IPS-20b (cell line): ENCODE measurements around the gene SRGAP1.

Source experiments
- H3K27ac ChIP-seq: one replicate; pipeline ENCODE4 v1.5.1; 2013; ENCODE audit warnings: low read length
- H3K27me3 ChIP-seq: 2 replicates; pipeline ENCODE4 v1.6.1; 2013; ENCODE audit warnings: mild to moderate bottlenecking, low read length, inconsistent platforms; ENCODE audit not compliant: insufficient read depth
- H3K36me3 ChIP-seq: 2 replicates; pipeline ENCODE4 v1.6.1; 2013; ENCODE audit warnings: low read depth, mild to moderate bottlenecking, inconsistent platforms, low read length, moderate library complexity; ENCODE audit not compliant: insufficient read depth
- H3K4me1 ChIP-seq: 2 replicates; pipeline ENCODE4 v1.6.1; 2013; ENCODE audit warnings: mild to moderate bottlenecking, control low read depth, inconsistent platforms, low read length, moderate library complexity; ENCODE audit not compliant: insufficient read depth
- H3K4me3 ChIP-seq: 2 replicates; pipeline ENCODE4 v1.5.1; 2013; ENCODE audit warnings: mild to moderate bottlenecking, low read length, inconsistent platforms
- H3K9ac ChIP-seq: 2 replicates; pipeline ENCODE4 v1.6.1; 2013; ENCODE audit warnings: low read depth, mild to moderate bottlenecking, inconsistent platforms, low read length, moderate library complexity
- H3K9me3 ChIP-seq: 2 replicates; pipeline ENCODE4 v1.6.1; 2013; ENCODE audit warnings: mild to moderate bottlenecking, low read depth, low read length, inconsistent platforms; ENCODE audit not compliant: insufficient read depth

Gene SRGAP1

GRCh38 chr12:63961543-63961942 is 117.0 kb downstream of the SRGAP1 start:
- Histone ChIP-seq H3K27ac (no peak overlapping the region), H3K4me1 (no peaks in the 10 kb centered on the region), H3K36me3 (no peaks in the 10 kb centered on the region), H3K4me3 (no peak overlapping the region), H3K9ac (no peak overlapping the region), H3K9me3 (no peaks in the 10 kb centered on the region), H3K27me3 (no peaks in the 10 kb centered on the region)

DNA sequence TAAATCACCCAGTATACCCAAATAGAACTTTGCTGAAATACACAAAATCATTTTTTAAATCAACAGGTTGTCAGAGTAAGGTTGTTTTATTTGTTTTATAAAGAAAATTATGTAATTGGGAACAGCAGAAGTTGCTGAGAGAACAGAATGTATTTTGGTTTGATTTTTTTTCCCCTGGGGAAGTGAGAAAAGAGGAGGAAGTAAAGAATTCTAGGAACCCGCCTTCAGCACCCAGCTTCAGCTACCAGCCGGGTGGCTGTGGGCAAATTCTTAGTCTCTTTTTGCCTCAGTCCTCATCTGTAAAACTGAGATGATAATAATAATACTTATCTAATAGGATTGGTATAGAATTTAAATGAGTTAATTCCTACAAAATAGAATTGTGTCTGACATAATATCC is 119.4 kb downstream of the SRGAP1 start:
- no peaks in the 10 kb centered on the region for H3K9me3 ChIP-seq
- peaks cover 7% of the 10 kb centered on the region; the same call in 1 of the 2 replicates for H3K4me1 ChIP-seq
- H3K27ac ChIP-seq: no peak overlapping the region
- no peak overlapping the region for H3K9ac ChIP-seq
- H3K36me3 ChIP-seq: no peaks in the 10 kb centered on the region
- H3K27me3 ChIP-seq: no peaks in the 10 kb centered on the region
- no peak overlapping the region for H3K4me3 ChIP-seq

GRCh38 chr12:63964301-63964700 is 119.8 kb downstream of the SRGAP1 start:
- H3K4me3 ChIP-seq: no peak overlapping the region
- no peaks in the 10 kb centered on the region for H3K27me3 ChIP-seq
- no peaks in the 10 kb centered on the region for H3K36me3 ChIP-seq
- H3K9me3 ChIP-seq: no peaks in the 10 kb centered on the region
- no peak overlapping the region for H3K27ac ChIP-seq
- peaks cover 7% of the 10 kb centered on the region; the same call in 1 of the 2 replicates for H3K4me1 ChIP-seq
- no peak overlapping the region for H3K9ac ChIP-seq

- Histone ChIP-seq H3K9ac (no peak overlapping the region), H3K9me3 (no peaks in the 10 kb centered on the region), H3K36me3 (no peaks in the 10 kb centered on the region), H3K27me3 (no peaks in the 10 kb centered on the region), H3K27ac (no peak overlapping the region), H3K4me1 (peaks cover 16% of the 10 kb centered on the region; the same call in 1 of the 2 replicates), H3K4me3 (no peak overlapping the region)
Measured at GRCh38 chr12:63965936-63966605, 121.6 kb downstream of the SRGAP1 start.

DNA sequence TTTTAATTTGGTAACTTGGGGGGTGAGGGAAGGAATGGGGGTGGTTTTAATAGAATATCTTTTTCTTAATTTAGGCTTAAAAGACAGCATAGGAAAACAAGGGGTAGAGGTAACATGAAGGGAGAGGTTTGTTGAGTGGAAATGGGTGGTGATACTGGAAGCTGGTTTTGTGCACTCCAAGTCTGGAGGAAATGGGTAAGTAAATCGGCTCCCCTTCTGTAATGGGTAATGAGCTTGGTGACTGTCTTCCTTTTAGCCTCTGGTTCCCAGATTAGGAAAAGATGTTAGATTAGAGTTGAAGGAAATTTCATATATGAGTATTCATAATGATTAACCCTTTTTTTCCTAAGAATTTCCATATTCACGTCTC is 122.1 kb downstream of the SRGAP1 start:
- Histone ChIP-seq H3K4me1 (peaks cover 16% of the 10 kb centered on the region; the same call in 1 of the 2 replicates), H3K4me3 (no peak overlapping the region), H3K9ac (no peak overlapping the region), H3K27me3 (no peaks in the 10 kb centered on the region), H3K9me3 (no peaks in the 10 kb centered on the region), H3K36me3 (no peaks in the 10 kb centered on the region), H3K27ac (no peak overlapping the region)

GRCh38 chr12:63967358-63968145 is 123.1 kb downstream of the SRGAP1 start:
- peaks cover 16% of the 10 kb centered on the region; the same call in 1 of the 2 replicates for H3K4me1 ChIP-seq
- H3K27me3 ChIP-seq: no peaks in the 10 kb centered on the region
- no peak overlapping the region for H3K9ac ChIP-seq
- no peaks in the 10 kb centered on the region for H3K36me3 ChIP-seq
- H3K27ac ChIP-seq: no peak overlapping the region
- H3K4me3 ChIP-seq: no peak overlapping the region
- H3K9me3 ChIP-seq: no peaks in the 10 kb centered on the region

DNA sequence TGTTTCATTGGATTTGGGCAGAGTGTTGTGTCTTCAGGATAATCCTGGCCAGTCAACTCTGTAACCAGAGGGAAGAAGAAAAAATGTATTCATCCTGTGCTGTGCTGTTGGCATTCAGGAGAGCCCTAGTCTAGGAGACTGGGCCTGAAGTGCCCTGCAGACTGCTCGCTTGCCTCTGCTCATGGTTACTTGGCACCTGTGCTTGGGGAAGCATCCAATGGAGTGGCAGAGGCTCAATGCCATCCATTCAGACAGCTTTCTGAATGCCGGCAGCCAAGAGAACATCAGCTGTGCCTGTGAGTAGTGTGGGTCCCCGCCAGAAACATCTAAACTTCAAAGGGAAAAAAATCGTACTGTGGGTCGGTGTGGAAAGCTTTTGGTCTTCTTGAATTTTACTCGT is 124.2 kb downstream of the SRGAP1 start:
- Histone ChIP-seq H3K36me3 (no peaks in the 10 kb centered on the region), H3K4me3 (no peak overlapping the region), H3K27ac (no peak overlapping the region), H3K9me3 (no peaks in the 10 kb centered on the region), H3K27me3 (no peaks in the 10 kb centered on the region), H3K9ac (no peak overlapping the region), H3K4me1 (peaks cover 16% of the 10 kb centered on the region; the same call in 1 of the 2 replicates)

DNA sequence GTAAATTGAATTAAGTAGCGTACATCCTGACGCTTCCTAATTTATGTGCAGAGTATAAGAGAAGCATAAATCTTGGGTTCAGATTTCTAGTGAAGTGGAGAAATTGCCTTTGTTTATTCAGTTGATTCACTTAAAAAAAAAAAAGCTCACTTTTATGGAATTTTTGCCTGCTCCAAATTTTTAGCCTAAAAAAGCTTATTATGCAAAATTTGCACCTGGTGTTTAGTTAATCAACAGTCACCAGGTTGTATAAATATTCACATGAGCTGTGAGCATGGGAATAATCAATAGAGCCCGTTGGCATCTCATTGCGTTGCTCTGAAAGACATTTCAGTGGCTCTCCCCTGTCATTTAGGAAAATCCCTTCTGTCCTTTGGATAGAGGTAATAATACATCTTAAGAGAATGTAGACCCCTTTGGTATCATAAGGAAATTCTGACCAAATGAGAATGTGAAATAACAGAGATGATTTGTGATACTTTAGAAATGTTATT is 132.4 kb downstream of the SRGAP1 start:
- Histone ChIP-seq H3K36me3 (no peaks in the 10 kb centered on the region), H3K4me3 (no peak overlapping the region), H3K27ac (no peak overlapping the region), H3K4me1 (no peaks in the 10 kb centered on the region), H3K9me3 (no peaks in the 10 kb centered on the region), H3K27me3 (no peaks in the 10 kb centered on the region), H3K9ac (no peak overlapping the region)

DNA sequence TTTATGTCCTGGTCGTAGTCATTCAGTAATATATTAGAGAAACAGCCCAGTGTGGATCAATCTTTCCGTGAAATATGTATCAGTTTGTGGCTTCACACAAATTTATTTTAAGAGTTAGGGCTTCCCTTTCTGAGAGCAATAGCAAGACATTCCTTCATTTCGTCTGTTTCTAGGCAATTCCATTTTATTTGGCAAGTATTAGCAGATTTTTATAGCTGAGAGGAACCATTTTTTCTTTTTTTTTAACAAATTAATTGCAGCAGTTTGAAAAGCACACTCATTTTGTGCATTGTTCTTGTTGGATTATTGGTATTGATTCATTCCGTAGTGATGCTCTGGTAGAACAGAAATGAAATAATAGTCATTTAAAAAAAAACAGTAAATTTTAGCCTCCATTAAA is 132.9 kb downstream of the SRGAP1 start:
- no peaks in the 10 kb centered on the region for H3K9me3 ChIP-seq
- H3K27me3 ChIP-seq: no peaks in the 10 kb centered on the region
- no peak overlapping the region for H3K4me3 ChIP-seq
- no peaks in the 10 kb centered on the region for H3K36me3 ChIP-seq
- H3K27ac ChIP-seq: no peak overlapping the region
- no peak overlapping the region for H3K9ac ChIP-seq
- peaks cover under 1% of the 10 kb centered on the region; the same call in 1 of the 2 replicates for H3K4me1 ChIP-seq

- no peak overlapping the region for H3K27ac ChIP-seq
- H3K4me3 ChIP-seq: no peak overlapping the region
- peaks cover 8% of the 10 kb centered on the region; the same call in 1 of the 2 replicates for H3K4me1 ChIP-seq
- no peak overlapping the region for H3K9ac ChIP-seq
- H3K9me3 ChIP-seq: no peaks in the 10 kb centered on the region
- H3K36me3 ChIP-seq: no peaks in the 10 kb centered on the region
- no peaks in the 10 kb centered on the region for H3K27me3 ChIP-seq
Measured at GRCh38 chr12:63978519-63978918, 134.0 kb downstream of the SRGAP1 start.

DNA sequence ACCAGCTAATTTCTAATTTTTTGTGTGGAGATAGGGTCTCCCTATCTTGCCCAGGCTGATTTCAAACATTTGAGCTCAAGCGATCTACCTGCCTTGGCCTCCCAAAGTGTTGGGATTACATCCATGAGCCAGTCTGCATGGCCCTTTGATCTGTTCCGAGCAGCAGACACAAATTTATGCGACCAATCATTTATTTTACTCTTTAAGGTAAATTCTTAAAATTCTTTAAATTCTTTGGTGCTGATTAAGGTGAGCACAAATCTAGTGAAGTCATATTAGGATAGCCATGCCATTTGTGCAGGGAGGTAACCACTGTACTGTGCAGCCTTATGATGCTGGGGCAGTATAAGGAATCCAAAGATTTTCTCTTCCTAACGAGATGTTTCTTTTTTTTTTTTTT is 135.7 kb downstream of the SRGAP1 start:
- no peaks in the 10 kb centered on the region for H3K27me3 ChIP-seq
- H3K27ac ChIP-seq: no peak overlapping the region
- H3K9ac ChIP-seq: no peak overlapping the region
- no peaks in the 10 kb centered on the region for H3K36me3 ChIP-seq
- no peak overlapping the region for H3K4me3 ChIP-seq
- no peaks in the 10 kb centered on the region for H3K9me3 ChIP-seq
- H3K4me1 ChIP-seq: peaks cover 8% of the 10 kb centered on the region; the same call in 1 of the 2 replicates

DNA sequence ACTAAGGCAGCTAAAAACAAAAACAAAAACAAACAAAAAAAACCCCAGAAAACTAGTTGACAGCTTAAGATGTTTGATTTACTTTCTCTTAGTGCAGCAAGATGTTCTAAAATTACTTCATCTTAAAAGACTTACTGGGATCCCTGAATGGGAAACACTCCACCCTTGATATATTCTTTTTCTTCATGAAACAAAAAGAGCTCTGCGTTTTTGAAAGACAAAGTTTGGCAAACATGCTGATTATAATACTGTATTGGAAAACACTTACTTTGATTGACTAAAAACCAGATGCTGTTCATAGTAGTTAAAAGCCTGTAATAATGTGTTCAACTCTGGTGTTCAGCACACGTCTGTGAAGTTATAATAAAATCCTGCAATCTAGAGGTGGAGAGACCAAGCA is 136.8 kb downstream of the SRGAP1 start:
- no peak overlapping the region for H3K9ac ChIP-seq
- H3K9me3 ChIP-seq: no peaks in the 10 kb centered on the region
- H3K4me1 ChIP-seq: peaks cover 8% of the 10 kb centered on the region; the same call in 1 of the 2 replicates
- H3K27ac ChIP-seq: no peak overlapping the region
- no peak overlapping the region for H3K4me3 ChIP-seq
- H3K27me3 ChIP-seq: no peaks in the 10 kb centered on the region
- H3K36me3 ChIP-seq: no peaks in the 10 kb centered on the region
